Kidney tubule cell (primary cell): ENCODE results near the gene SCNN1B.

Experiments used
- DNase-seq: peaks from one replicate; pipeline ENCODE4 v3.0.0-alpha.2; 2018; ENCODE audit warnings: low spot score

The SCNN1B gene

GRCh38 chr16:23321206-23321875 lies 19.2 kb downstream of the SCNN1B start:
- no peak for DNase-seq

GRCh38 chr16:23323224-23324030 lies 21.3 kb downstream of the SCNN1B start:
- DNase-seq, result no peak

- DNase-seq, result no peak
These were observed 22.6 kb downstream of the SCNN1B start for GRCh38 chr16:23324727-23325126.

GRCh38 chr16:23327836-23328235 lies 25.7 kb downstream of the SCNN1B start:
- DNase-seq, result no peak

GRCh38 chr16:23330161-23330560 lies 28.1 kb downstream of the SCNN1B start:
- no peak for DNase-seq

- no peak for DNase-seq
These were observed 28.6 kb downstream of the SCNN1B start for GRCh38 chr16:23330583-23331249.

- DNase-seq, result peak; percentile 47
These were observed 31.0 kb downstream of the SCNN1B start for GRCh38 chr16:23333034-23333579.

- no peak for DNase-seq
These were observed 31.8 kb downstream of the SCNN1B start for GRCh38 chr16:23333831-23334456.

- no peak for DNase-seq
These were observed 32.4 kb downstream of the SCNN1B start for GRCh38 chr16:23334457-23334853.

GRCh38 chr16:23334950-23335349 lies 32.8 kb downstream of the SCNN1B start:
- no peak for DNase-seq

GRCh38 chr16:23337836-23338550 lies 35.9 kb downstream of the SCNN1B start:
- DNase-seq, result no peak

GRCh38 chr16:23339787-23340186 lies 37.7 kb downstream of the SCNN1B start:
- DNase-seq, result peak; percentile 38

- DNase-seq, result no peak
These were observed 40.1 kb downstream of the SCNN1B start for GRCh38 chr16:23342083-23342640.

- no peak for DNase-seq
These were observed 41.8 kb downstream of the SCNN1B start for GRCh38 chr16:23343643-23344612.

GRCh38 chr16:23345237-23345636 lies 43.1 kb downstream of the SCNN1B start:
- DNase-seq, result no peak

GRCh38 chr16:23348579-23349469 lies 46.7 kb downstream of the SCNN1B start:
- no peak for DNase-seq

GRCh38 chr16:23351360-23351759 lies 49.3 kb downstream of the SCNN1B start:
- no peak for DNase-seq

- DNase-seq, result no peak
These were observed 51.3 kb downstream of the SCNN1B start for GRCh38 chr16:23353440-23353839.

- no peak for DNase-seq
These were observed 52.1 kb downstream of the SCNN1B start for GRCh38 chr16:23354246-23354645.
